Stomach (tissue), 4 donors: ENCODE measurements around the gene EHD4.

Experiments
- EP300 ChIP-seq: sonication (generic); formaldehyde crosslinking; IDR thresholded peaks from one replicate; pipeline ENCODE4 v1.6.1; 2017; ENCODE audit warnings: antibody characterized with exemption
- POLR2A ChIP-seq, 4 donors: fragments of 450-650 bp; IDR thresholded peaks; one replicate each; pipeline ENCODE4 v1.6.1; 2016; ENCODE audit warnings: antibody characterized with exemption in 4 of 4, control low read depth in 2 of 4, mild to moderate bottlenecking in 1 of 4, moderate library complexity in 1 of 4
- POLR2AphosphoS5 ChIP-seq, 3 donors: sonication (generic); formaldehyde crosslinking; IDR thresholded peaks; one replicate each; pipeline ENCODE4 v1.6.1; 2016; ENCODE audit warnings: antibody characterized with exemption in 3 of 3
- TF ChIP-seq, protein P1 (sequence below), 7 experiments: fragments of 450-650 bp in 4 of 7; fragments of 200-600 bp in 3 of 7; sonication (generic) in 3 of 7; IDR thresholded peaks; one replicate each; pipeline ENCODE4 v1.5.1; 2016 to 2019; ENCODE audit warnings: antibody characterized with exemption in 7 of 7, control low read depth in 2 of 7, mild to moderate bottlenecking in 1 of 7

- TF ChIP-seq, protein P1, sequence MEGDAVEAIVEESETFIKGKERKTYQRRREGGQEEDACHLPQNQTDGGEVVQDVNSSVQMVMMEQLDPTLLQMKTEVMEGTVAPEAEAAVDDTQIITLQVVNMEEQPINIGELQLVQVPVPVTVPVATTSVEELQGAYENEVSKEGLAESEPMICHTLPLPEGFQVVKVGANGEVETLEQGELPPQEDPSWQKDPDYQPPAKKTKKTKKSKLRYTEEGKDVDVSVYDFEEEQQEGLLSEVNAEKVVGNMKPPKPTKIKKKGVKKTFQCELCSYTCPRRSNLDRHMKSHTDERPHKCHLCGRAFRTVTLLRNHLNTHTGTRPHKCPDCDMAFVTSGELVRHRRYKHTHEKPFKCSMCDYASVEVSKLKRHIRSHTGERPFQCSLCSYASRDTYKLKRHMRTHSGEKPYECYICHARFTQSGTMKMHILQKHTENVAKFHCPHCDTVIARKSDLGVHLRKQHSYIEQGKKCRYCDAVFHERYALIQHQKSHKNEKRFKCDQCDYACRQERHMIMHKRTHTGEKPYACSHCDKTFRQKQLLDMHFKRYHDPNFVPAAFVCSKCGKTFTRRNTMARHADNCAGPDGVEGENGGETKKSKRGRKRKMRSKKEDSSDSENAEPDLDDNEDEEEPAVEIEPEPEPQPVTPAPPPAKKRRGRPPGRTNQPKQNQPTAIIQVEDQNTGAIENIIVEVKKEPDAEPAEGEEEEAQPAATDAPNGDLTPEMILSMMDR (IDR thresholded peaks at IDR 0.05) = no peak
- no peak for TF ChIP-seq POLR2A (IDR thresholded peaks at IDR 0.05)
- no peak for TF ChIP-seq EP300
- TF ChIP-seq POLR2AphosphoS5 (IDR thresholded peaks at IDR 0.05) = no peak
Measured at GRCh38 chr15:42021593-42021992, 49.2 kb upstream of the EHD4 start.
